ENCODE data around the gene ARHGAP4.

DNA sequence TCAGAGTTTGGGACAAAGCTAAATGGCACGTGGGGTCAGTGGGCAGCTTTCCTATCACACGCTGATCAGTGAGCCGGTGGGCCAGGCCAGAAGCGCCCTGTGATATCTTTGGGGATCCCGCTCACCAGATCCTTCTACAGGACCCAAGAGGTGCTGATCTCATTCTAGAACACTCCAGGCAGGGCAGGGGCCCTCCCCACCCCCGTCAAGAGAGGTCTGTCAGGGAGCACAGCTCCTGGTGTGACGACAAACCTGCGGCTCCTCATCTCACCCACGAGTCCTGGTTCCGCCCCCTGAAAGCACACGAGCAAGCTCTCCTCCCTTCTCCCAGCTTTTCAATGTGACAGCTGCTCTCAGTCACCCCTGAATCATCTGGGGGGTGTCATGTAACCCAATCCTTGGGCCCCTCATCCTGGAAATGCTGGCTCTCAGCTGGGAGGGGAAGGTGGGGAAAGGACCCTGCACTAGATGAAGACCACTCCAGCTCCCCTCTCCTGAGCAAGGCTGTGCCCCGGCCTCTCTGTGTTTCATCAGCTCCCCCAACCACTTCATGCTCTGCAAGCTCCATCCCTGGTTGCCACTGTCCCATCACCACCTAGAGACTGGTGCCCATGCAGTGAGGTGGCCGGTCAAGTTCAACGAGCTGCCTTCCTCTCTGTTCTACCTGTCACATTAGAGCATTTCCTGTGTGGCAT, 40.9 kb upstream of the ARHGAP4 start:
- TF ChIP-seq MAZ (IDR thresholded peaks at IDR 0.05; ENCODE audit: borderline replicate concordance, low read depth, low read length): no peak
- TF ChIP-seq, protein P1, sequence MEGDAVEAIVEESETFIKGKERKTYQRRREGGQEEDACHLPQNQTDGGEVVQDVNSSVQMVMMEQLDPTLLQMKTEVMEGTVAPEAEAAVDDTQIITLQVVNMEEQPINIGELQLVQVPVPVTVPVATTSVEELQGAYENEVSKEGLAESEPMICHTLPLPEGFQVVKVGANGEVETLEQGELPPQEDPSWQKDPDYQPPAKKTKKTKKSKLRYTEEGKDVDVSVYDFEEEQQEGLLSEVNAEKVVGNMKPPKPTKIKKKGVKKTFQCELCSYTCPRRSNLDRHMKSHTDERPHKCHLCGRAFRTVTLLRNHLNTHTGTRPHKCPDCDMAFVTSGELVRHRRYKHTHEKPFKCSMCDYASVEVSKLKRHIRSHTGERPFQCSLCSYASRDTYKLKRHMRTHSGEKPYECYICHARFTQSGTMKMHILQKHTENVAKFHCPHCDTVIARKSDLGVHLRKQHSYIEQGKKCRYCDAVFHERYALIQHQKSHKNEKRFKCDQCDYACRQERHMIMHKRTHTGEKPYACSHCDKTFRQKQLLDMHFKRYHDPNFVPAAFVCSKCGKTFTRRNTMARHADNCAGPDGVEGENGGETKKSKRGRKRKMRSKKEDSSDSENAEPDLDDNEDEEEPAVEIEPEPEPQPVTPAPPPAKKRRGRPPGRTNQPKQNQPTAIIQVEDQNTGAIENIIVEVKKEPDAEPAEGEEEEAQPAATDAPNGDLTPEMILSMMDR (conservative IDR thresholded peaks at IDR 0.05; ENCODE audit: low read depth, low read length): no peak
- no peak for TF ChIP-seq POLR2A (IDR thresholded peaks at IDR 0.05; ENCODE audit: low read depth, low read length)
- TF ChIP-seq SMC3 (IDR thresholded peaks at IDR 0.05; ENCODE audit: low read depth, low read length): no peak
- TF ChIP-seq MXI1 (IDR thresholded peaks at IDR 0.05; ENCODE audit: borderline replicate concordance, low read depth, low read length): 0 out of 2 replicates have a peak, but pooled peaks have one; percentile 28
- TF ChIP-seq FOS (IDR thresholded peaks at IDR 0.05; ENCODE audit: low read depth, low read length): no peak

Data from IMR-90 (cell line).